ENCODE measurements around the gene SV2C.
A peak's percentile ranks its signal among the peaks of the same experiment; 100 is the strongest.

Gene SV2C

GRCh38 chr5:76163111-76163628, 80.0 kb downstream of the SV2C start:
- POLR2A ChIA-PET = no interaction called here
- TF ChIP-seq ZNF248 (tag by site-specific recombination; IDR thresholded peaks at IDR 0.05) (no peak), ZNF302 (tag by site-specific recombination; IDR thresholded peaks at IDR 0.05; ENCODE audit: low read depth) (no peak), ZNF423 (tag by site-specific recombination; IDR thresholded peaks at IDR 0.05) (no peak), AEBP2 (tag by site-specific recombination; IDR thresholded peaks at IDR 0.05; ENCODE audit: borderline replicate concordance) (no peak), ZNF660 (tag by site-specific recombination; IDR thresholded peaks at IDR 0.05) (no peak), ZNF610 (tag by site-specific recombination; IDR thresholded peaks at IDR 0.05; ENCODE audit: borderline replicate concordance) (no peak), ZBTB17 (tag by site-specific recombination; IDR thresholded peaks at IDR 0.05) (no peak), ZNF140 (tag by site-specific recombination; IDR thresholded peaks at IDR 0.05) (no peak), OVOL3 (tag by site-specific recombination; IDR thresholded peaks at IDR 0.05) (no peak), ZNF391 (tag by site-specific recombination; IDR thresholded peaks at IDR 0.05; ENCODE audit: borderline replicate concordance, low read depth) (no peak), REST (tag by site-specific recombination; IDR thresholded peaks at IDR 0.05) (no peak)
- TF ChIP-seq, protein P1, sequence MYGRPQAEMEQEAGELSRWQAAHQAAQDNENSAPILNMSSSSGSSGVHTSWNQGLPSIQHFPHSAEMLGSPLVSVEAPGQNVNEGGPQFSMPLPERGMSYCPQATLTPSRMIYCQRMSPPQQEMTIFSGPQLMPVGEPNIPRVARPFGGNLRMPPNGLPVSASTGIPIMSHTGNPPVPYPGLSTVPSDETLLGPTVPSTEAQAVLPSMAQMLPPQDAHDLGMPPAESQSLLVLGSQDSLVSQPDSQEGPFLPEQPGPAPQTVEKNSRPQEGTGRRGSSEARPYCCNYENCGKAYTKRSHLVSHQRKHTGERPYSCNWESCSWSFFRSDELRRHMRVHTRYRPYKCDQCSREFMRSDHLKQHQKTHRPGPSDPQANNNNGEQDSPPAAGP (tag by site-specific recombination; IDR thresholded peaks at IDR 0.05) = no peak
- TF ChIP-seq, protein P2, sequence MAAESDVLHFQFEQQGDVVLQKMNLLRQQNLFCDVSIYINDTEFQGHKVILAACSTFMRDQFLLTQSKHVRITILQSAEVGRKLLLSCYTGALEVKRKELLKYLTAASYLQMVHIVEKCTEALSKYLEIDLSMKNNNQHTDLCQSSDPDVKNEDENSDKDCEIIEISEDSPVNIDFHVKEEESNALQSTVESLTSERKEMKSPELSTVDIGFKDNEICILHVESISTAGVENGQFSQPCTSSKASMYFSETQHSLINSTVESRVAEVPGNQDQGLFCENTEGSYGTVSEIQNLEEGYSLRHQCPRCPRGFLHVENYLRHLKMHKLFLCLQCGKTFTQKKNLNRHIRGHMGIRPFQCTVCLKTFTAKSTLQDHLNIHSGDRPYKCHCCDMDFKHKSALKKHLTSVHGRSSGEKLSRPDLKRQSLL (tag by site-specific recombination; IDR thresholded peaks at IDR 0.05) = no peak
- Histone ChIP-seq H3K4me3 (ENCODE audit: low read depth, low read length) (no peak overlapping the region), H3K4me1 (ENCODE audit: control insufficient read depth, insufficient read depth, low read length) (no peaks in the 10 kb centered on the region), H3K27ac (ENCODE audit: extremely low read depth, low read depth, low read length) (no peak overlapping the region), H3K9me3 (ENCODE audit: control insufficient read depth, insufficient read depth, low read depth, low read length) (no peaks in the 10 kb centered on the region), H3K36me3 (ENCODE audit: control insufficient read depth in 2 of 2, insufficient read depth in 1 of 2, low read length in 2 of 2) (no peaks in the 10 kb centered on the region)
- CTCF ChIA-PET = interaction anchor here (1.9 kb wide), 1 partner anchor 12 kb away, joined by 10 read pairs; no protein-coding TSS in a partner anchor

GRCh38 chr5:76165029-76165428, 81.8 kb downstream of the SV2C start:
- CTCF ChIA-PET = interaction anchor here (0.6 to 0.7 kb wide), 2 partner anchors 11 to 1425 kb away, joined by 3 read pairs; no protein-coding TSS in a partner anchor
- no peaks in the 10 kb centered on the region for H3K4me1 ChIP-seq (ENCODE audit: control insufficient read depth, insufficient read depth, low read length)
- TF ChIP-seq ZNF121 (tag by site-specific recombination; IDR thresholded peaks at IDR 0.05) (no peak), ZNF529 (tag by site-specific recombination; IDR thresholded peaks at IDR 0.05; ENCODE audit: insufficient replicate concordance) (peak; percentile 96), ZNF274 (IDR thresholded peaks at IDR 0.05; ENCODE audit: low read length) (no peak), ZNF274 (tag by site-specific recombination; IDR thresholded peaks at IDR 0.05; ENCODE audit: borderline replicate concordance) (no peak), KLF8 (tag by site-specific recombination; IDR thresholded peaks at IDR 0.05) (no peak), ZNF2 (tag by site-specific recombination; IDR thresholded peaks at IDR 0.05) (no peak), PRDM2 (tag by site-specific recombination; IDR thresholded peaks at IDR 0.05; ENCODE audit: borderline replicate concordance) (no peak), ZNF324 (tag by site-specific recombination; IDR thresholded peaks at IDR 0.05) (no peak)
- H3K36me3 ChIP-seq (ENCODE audit: control insufficient read depth in 2 of 2, insufficient read depth in 1 of 2, low read length in 2 of 2) = no peaks in the 10 kb centered on the region
- H3K9me3 ChIP-seq (ENCODE audit: control insufficient read depth, insufficient read depth, low read depth, low read length) = no peaks in the 10 kb centered on the region
- H3K27ac ChIP-seq (ENCODE audit: extremely low read depth, low read depth, low read length) = no peak overlapping the region
- POLR2A ChIA-PET = no interaction called here
- no peak overlapping the region for H3K4me3 ChIP-seq (ENCODE audit: low read depth, low read length)

All from HEK293 (cell line).